GM18502 (cell line): Measurements from ENCODE around the gene RIMBP2.
"Not testable (repeated sequence)": the region's sequence is repeated elsewhere in the genome, so short reads cannot be mapped to it uniquely, and the experiment has no call there.

Source experiments
- ATAC-seq: cut with Tn5 transposase; IDR thresholded peaks from one replicate; pipeline ENCODE4 v1.9.1; 2021; ENCODE audit warnings: mild to moderate bottlenecking; ENCODE audit not compliant: unreplicated experiment, poor library complexity

Gene RIMBP2

GRCh38 chr12:130666645-130667044 is 49.5 kb downstream of the RIMBP2 start:
- no peak for ATAC-seq

GRCh38 chr12:130665753-130666152 is 50.3 kb downstream of the RIMBP2 start:
- ATAC-seq = no peak

GRCh38 chr12:130664772-130665171 is 51.3 kb downstream of the RIMBP2 start:
- ATAC-seq = no peak

GRCh38 chr12:130664252-130664651 is 51.8 kb downstream of the RIMBP2 start:
- no peak for ATAC-seq

GRCh38 chr12:130663514-130663913 is 52.6 kb downstream of the RIMBP2 start:
- no peak for ATAC-seq

GRCh38 chr12:130661486-130662255 is 54.4 kb downstream of the RIMBP2 start:
- no peak for ATAC-seq

- no peak for ATAC-seq
These were observed 55.0 kb downstream of the RIMBP2 start for GRCh38 chr12:130661059-130661458.

- ATAC-seq = no peak
These were observed 57.8 kb downstream of the RIMBP2 start for GRCh38 chr12:130658145-130658911.

GRCh38 chr12:130656411-130656810 is 59.7 kb downstream of the RIMBP2 start:
- ATAC-seq = no peak

- no peak for ATAC-seq
These were observed 60.2 kb downstream of the RIMBP2 start for GRCh38 chr12:130655881-130656280.

- ATAC-seq = no peak
These were observed 61.1 kb downstream of the RIMBP2 start for GRCh38 chr12:130655010-130655409.

- no peak for ATAC-seq
These were observed 64.7 kb downstream of the RIMBP2 start for GRCh38 chr12:130651188-130651959.

- no peak for ATAC-seq
These were observed 66.0 kb downstream of the RIMBP2 start for GRCh38 chr12:130650131-130650530.

- no peak for ATAC-seq
These were observed 66.7 kb downstream of the RIMBP2 start for GRCh38 chr12:130649101-130650045.

GRCh38 chr12:130647814-130648213 is 68.3 kb downstream of the RIMBP2 start:
- ATAC-seq = no peak

GRCh38 chr12:130646716-130647370 is 69.3 kb downstream of the RIMBP2 start:
- no peak for ATAC-seq

GRCh38 chr12:130646191-130646590 is 69.9 kb downstream of the RIMBP2 start:
- not testable (repeated sequence) for ATAC-seq

- ATAC-seq = no peak
These were observed 70.3 kb downstream of the RIMBP2 start for GRCh38 chr12:130645751-130646150.

- ATAC-seq = no peak
These were observed 71.5 kb downstream of the RIMBP2 start for GRCh38 chr12:130644566-130644965.
